Adrenal gland (tissue), 12 donors: ENCODE results near the gene TMEM135. TPM values are rescaled to one million over a fixed set of nuclear protein-coding genes. Genes with fewer than 3 reads are reported as not detected.

Source experiments
- DNase-seq, 7 donors: peaks; one replicate each; pipeline ENCODE4 v3.0.0-alpha.2; 2019 to 2020
- H3K27ac ChIP-seq, 5 donors: fragments of 200-600 bp; sonication (generic) in 4 of 5; 1 replicate in 3 of 5; 2 replicates in 2 of 5; pipeline versions ENCODE4 v1.5.1 to v1.8.0; 2016 to 2020; ENCODE audit warnings: mild to moderate bottlenecking in 1 of 5
- H3K27me3 ChIP-seq: fragments of 200-600 bp; 2 replicates; pipeline ENCODE4 v1.8.0; 2021
- H3K36me3 ChIP-seq, 2 donors: fragments of 200-600 bp; replicated peaks in 1 of 2; 1 replicate in 1 of 2; 2 replicates in 1 of 2; pipeline versions ENCODE4 v1.5.1 to v1.8.0; 2018 to 2022
- H3K4me1 ChIP-seq, 2 donors: fragments of 200-600 bp; replicated peaks in 1 of 2; 1 replicate in 1 of 2; 2 replicates in 1 of 2; pipeline versions ENCODE4 v1.5.1 to v1.8.0; 2018 to 2021
- H3K4me3 ChIP-seq, 4 donors: fragments of 200-600 bp; sonication (generic) in 3 of 4; one replicate each; pipeline ENCODE4 v1.5.1; 2016 to 2018
- H3K9me3 ChIP-seq, 3 donors: fragments of 200-600 bp; sonication (generic) in 1 of 3; replicated peaks in 1 of 3; 1 replicate in 2 of 3; 2 replicates in 1 of 3; pipeline versions ENCODE4 v1.5.1 to v1.8.0; 2016 to 2021
- CTCF ChIP-seq, 6 experiments: fragments of 450-650 bp in 4 of 6; fragments of 200-600 bp in 2 of 6; sonication (generic) in 1 of 6; IDR thresholded peaks; 1 replicate in 5 of 6; 2 replicates in 1 of 6; pipeline versions ENCODE4 v1.5.1 to v1.8.0; 2016 to 2021; ENCODE audit warnings: antibody characterized with exemption in 6 of 6, mild to moderate bottlenecking in 2 of 6, moderate library complexity in 1 of 6
- POLR2A ChIP-seq, 2 donors: fragments of 450-650 bp; IDR thresholded peaks; one replicate each; pipeline ENCODE4 v1.6.1; 2017; ENCODE audit warnings: antibody characterized with exemption in 2 of 2, mild to moderate bottlenecking in 2 of 2, moderate library complexity in 1 of 2
- WGBS, 4 donors: extraction: QIAGEN DNeasy Blood & Tissue Kit in 2 of 4; methylation state at CpG; one replicate each; pipeline versions ENCODE4 v1.1.5 to v1.1.7; 2013 to 2017; 5-methylcytosine and 5-hydroxymethylcytosine counted together
- intact Hi-C, 2 donors: fragments of 100-400 bp; cut with DNase I; formaldehyde crosslinking; loops; one replicate each; pipeline versions ENCODE4 v1.14.1 to v1.15.0; 2022 to 2023
- polyA plus RNA-seq, 3 donors: library from polyadenylated mRNA; stranded (reverse); fragments of 200-250 nt in 2 of 3; fragments of 350-450 nt in 1 of 3; fragmentation: Illumina TruSeq in 1 of 3; extraction: RNeasy Lipid Tissue Mini Kit (QIAGEN cat#74804) in 1 of 3; gene quantifications; one replicate each; pipeline ENCODE4 v1.2.3, GENCODE V29; 2013 to 2014
- total RNA-seq, 9 donors: library from RNA; depleted of rRNA in 4 of 9; stranded (reverse); fragments of >200 nt in 4 of 9; fragments of 120-200 nt in 1 of 9; fragmentation: NEBNext Ultra II Directional in 1 of 9; extraction: Animal tissue kit (Norgen Biotek cat#: 25700) in 1 of 9; gene quantifications; one replicate each; pipeline versions ENCODE4 v1.1.0 to v1.2.4, GENCODE V29; 2013 to 2023
- donor health status: healthy with polysubstance abuse.
- donor health status: Bipolar disorder and iron deficiency.
- donor health status: DM: yes; HTN: yes; CAD: no.
- donor health status: DM: no; HTN: no; CAD: no.
- donor health status: DM: no; HTN: no; CAD: no.
- donor health status: DM: yes; HTN: yes; CAD: no.

TMEM135 gene
- total and polyA plus RNA-seq, 12 donors = 8.2 to 101 (median 44.5) TPM

- intact Hi-C loops = no loop called here
- no peak for DNase-seq
- H3K27ac ChIP-seq = no peak overlapping the region
- H3K27me3 ChIP-seq = no peaks in the 10 kb centered on the region
- WGBS, 4 donors = 83 to 88% (median 85%) methylated on average over 3 of the region's 3 CpGs
- peaks cover 0 to 18% (median 0%) of the 10 kb centered on the region in 3 donors for H3K9me3 ChIP-seq
- H3K36me3 ChIP-seq = no peaks in the 10 kb centered on the region
- no peaks in the 10 kb centered on the region for H3K4me1 ChIP-seq
- H3K4me3 ChIP-seq = no peak overlapping the region
- TF ChIP-seq POLR2A (IDR thresholded peaks at IDR 0.05) = no peak
- TF ChIP-seq CTCF (IDR thresholded peaks at IDR 0.05) = no peak
These were observed 300.4 kb downstream of the TMEM135 start for GRCh38 chr11:87338046-87338639.

GRCh38 chr11:87339416-87339815, 301.7 kb downstream of the TMEM135 start:
- H3K9me3 ChIP-seq = peaks cover 0 to 18% (median 0%) of the 10 kb centered on the region in 3 donors
- 91 to 94% (median 93%) methylated on average over 5 of the region's 5 CpGs for WGBS, 4 donors
- TF ChIP-seq CTCF (IDR thresholded peaks at IDR 0.05) (no peak), POLR2A (IDR thresholded peaks at IDR 0.05) (no peak)
- no peak overlapping the region for H3K4me3 ChIP-seq
- H3K27ac ChIP-seq = no peak overlapping the region
- H3K36me3 ChIP-seq = no peaks in the 10 kb centered on the region
- no peak for DNase-seq
- no peaks in the 10 kb centered on the region for H3K27me3 ChIP-seq
- intact Hi-C loops = no loop called here
- no peaks in the 10 kb centered on the region for H3K4me1 ChIP-seq

GRCh38 chr11:87347441-87347840, 309.7 kb downstream of the TMEM135 start:
- TF ChIP-seq CTCF (IDR thresholded peaks at IDR 0.05) = no peak
- no peak for TF ChIP-seq POLR2A (IDR thresholded peaks at IDR 0.05)
- Histone ChIP-seq H3K4me1 (peaks cover 0 to under 1% of the 10 kb centered on the region in 2 donors), H3K27me3 (no peaks in the 10 kb centered on the region), H3K4me3 (no peak overlapping the region), H3K36me3 (no peaks in the 10 kb centered on the region), H3K9me3 (no peaks in the 10 kb centered on the region), H3K27ac (no peak overlapping the region)
- intact Hi-C loops = no loop called here
- WGBS, 4 donors = 70 to 80% (median 78%) methylated on average over 2 of the region's 2 CpGs
- no peak for DNase-seq

- no peaks in the 10 kb centered on the region for H3K27me3 ChIP-seq
- H3K4me1 ChIP-seq = peaks cover 0 to 5% of the 10 kb centered on the region in 2 donors
- intact Hi-C loops = no loop called here
- DNase-seq = no peak
- no peaks in the 10 kb centered on the region for H3K9me3 ChIP-seq
- H3K4me3 ChIP-seq = no peak overlapping the region
- H3K36me3 ChIP-seq = no peaks in the 10 kb centered on the region
- no peak overlapping the region for H3K27ac ChIP-seq
- TF ChIP-seq POLR2A (IDR thresholded peaks at IDR 0.05) (no peak), CTCF (IDR thresholded peaks at IDR 0.05) (no peak)
These were observed 310.1 kb downstream of the TMEM135 start for GRCh38 chr11:87347854-87348253.
